HEK293 (cell line): ENCODE results near the gene RAI14.
A peak's percentile ranks its signal among the peaks of the same experiment; 100 is the strongest.

Source experiments
- CTCF ChIA-PET: fragments of 350-600 bp; formaldehyde crosslinking; extraction: SDS; loops from one replicate; lab custom pipeline; 2021; ENCODE audit warnings: antibody characterized with exemption; lab: Yijun Ruan, JAX
- POLR2A ChIA-PET: fragments of 300-600 bp; formaldehyde crosslinking; extraction: SDS; loops from one replicate; lab custom pipeline; 2020; ENCODE audit warnings: antibody characterized with exemption, inconsistent platforms; lab: Yijun Ruan, JAX
- H3K27ac ChIP-seq: fragments of 200-500 bp; sonication (Bioruptor generic); 2 replicates; pipeline ENCODE4 v1.5.1; 2014; ENCODE audit warnings: low read depth, low read length, control low read depth, inconsistent platforms; ENCODE audit errors: extremely low read depth
- H3K36me3 ChIP-seq, 2 experiments: fragments of 200-500 bp in 1 of 2; sonication (Bioruptor generic) in 1 of 2; 1 replicate in 1 of 2; 2 replicates in 1 of 2; pipeline ENCODE4 v1.5.1; 2014 to 2017; ENCODE audit warnings: inconsistent platforms in 2 of 2, low read length in 2 of 2; ENCODE audit not compliant: control insufficient read depth in 2 of 2, insufficient read depth in 1 of 2
- H3K4me1 ChIP-seq: fragments of 200-500 bp; sonication (Bioruptor generic); 2 replicates; pipeline ENCODE4 v1.5.1; 2014; ENCODE audit warnings: mild to moderate bottlenecking, low read length, inconsistent platforms; ENCODE audit not compliant: control insufficient read depth, insufficient read depth
- H3K4me3 ChIP-seq: 2 replicates; pipeline ENCODE4 v1.5.1; 2011; ENCODE audit warnings: low read depth, mild to moderate bottlenecking, control low read depth, low read length, moderate library complexity
- H3K9me3 ChIP-seq: fragments of 200-500 bp; sonication (Bioruptor generic); 2 replicates; pipeline ENCODE4 v1.5.1; 2014; ENCODE audit warnings: low read depth, low read length, inconsistent platforms; ENCODE audit not compliant: control insufficient read depth, insufficient read depth
- EGR2 ChIP-seq: fragments of 450-650 bp; formaldehyde crosslinking; IDR thresholded peaks from 2 replicates; pipeline ENCODE4 v1.5.1; 2016; ENCODE audit warnings: low read depth, missing biosample characterization, missing genetic modification characterization
- FEZF1 ChIP-seq: fragments of 450-650 bp; formaldehyde crosslinking; IDR thresholded peaks from 2 replicates; pipeline ENCODE4 v1.5.1; 2016; ENCODE audit warnings: missing biosample characterization, missing genetic modification characterization
- IKZF3 ChIP-seq: fragments of 450-650 bp; IDR thresholded peaks from 2 replicates; pipeline ENCODE4 v1.5.0; 2018; ENCODE audit warnings: missing biosample characterization, mild to moderate bottlenecking, missing genetic modification characterization, moderate library complexity
- MYNN ChIP-seq: fragments of 450-650 bp; formaldehyde crosslinking; IDR thresholded peaks from 2 replicates; pipeline ENCODE4 v1.5.1; 2016; ENCODE audit warnings: missing biosample characterization, missing genetic modification characterization, borderline replicate concordance
- RBAK ChIP-seq: fragments of 450-650 bp; formaldehyde crosslinking; IDR thresholded peaks from 2 replicates; pipeline ENCODE4 v1.5.1; 2016; ENCODE audit warnings: missing biosample characterization, missing genetic modification characterization
- SP7 ChIP-seq: fragments of 450-650 bp; formaldehyde crosslinking; IDR thresholded peaks from 2 replicates; pipeline ENCODE4 v1.5.1; 2016; ENCODE audit warnings: missing biosample characterization, missing genetic modification characterization
- WT1 ChIP-seq: fragments of 450-650 bp; formaldehyde crosslinking; IDR thresholded peaks from 2 replicates; pipeline ENCODE4 v1.5.1; 2016; ENCODE audit warnings: missing biosample characterization, missing genetic modification characterization
- YY1 ChIP-seq: fragments of 450-650 bp; formaldehyde crosslinking; IDR thresholded peaks from 2 replicates; pipeline ENCODE4 v1.5.1; 2018; ENCODE audit warnings: missing biosample characterization, missing genetic modification characterization
- YY2 ChIP-seq: fragments of 450-650 bp; formaldehyde crosslinking; IDR thresholded peaks from 2 replicates; pipeline ENCODE4 v1.5.1; 2016; ENCODE audit warnings: missing biosample characterization, missing genetic modification characterization
- ZNF169 ChIP-seq: fragments of 450-650 bp; formaldehyde crosslinking; IDR thresholded peaks from 2 replicates; pipeline ENCODE4 v1.5.1; 2016; ENCODE audit warnings: missing biosample characterization, missing genetic modification characterization
- ZNF174 ChIP-seq: fragments of 450-650 bp; formaldehyde crosslinking; IDR thresholded peaks from 2 replicates; pipeline ENCODE4 v1.5.0; 2017; ENCODE audit warnings: missing biosample characterization, mild to moderate bottlenecking, missing genetic modification characterization
- ZNF239 ChIP-seq: fragments of 450-650 bp; formaldehyde crosslinking; IDR thresholded peaks from 2 replicates; pipeline ENCODE4 v1.5.1; 2016; ENCODE audit warnings: missing biosample characterization, missing genetic modification characterization
- ZNF248 ChIP-seq: fragments of 450-650 bp; formaldehyde crosslinking; IDR thresholded peaks from 2 replicates; pipeline ENCODE4 v1.5.1; 2017; ENCODE audit warnings: missing biosample characterization, missing genetic modification characterization
- ZNF302 ChIP-seq: fragments of 450-650 bp; formaldehyde crosslinking; IDR thresholded peaks from 2 replicates; pipeline ENCODE4 v1.5.1; 2016; ENCODE audit warnings: missing biosample characterization, missing genetic modification characterization, low read depth
- ZNF394 ChIP-seq: fragments of 450-650 bp; formaldehyde crosslinking; IDR thresholded peaks from 2 replicates; pipeline ENCODE4 v1.5.1; 2016; ENCODE audit warnings: missing biosample characterization, missing genetic modification characterization, mild to moderate bottlenecking, moderate library complexity, borderline replicate concordance
- ZNF48 ChIP-seq: fragments of 450-650 bp; formaldehyde crosslinking; IDR thresholded peaks from 2 replicates; pipeline ENCODE4 v1.5.1; 2016; ENCODE audit warnings: missing biosample characterization, missing genetic modification characterization
- ZNF510 ChIP-seq: fragments of 450-650 bp; formaldehyde crosslinking; IDR thresholded peaks from 2 replicates; pipeline ENCODE4 v1.5.1; 2018; ENCODE audit warnings: mild to moderate bottlenecking, missing genetic modification characterization, missing biosample characterization; ENCODE audit not compliant: insufficient replicate concordance
- ZNF544 ChIP-seq: fragments of 450-650 bp; formaldehyde crosslinking; IDR thresholded peaks from 2 replicates; pipeline ENCODE4 v1.5.0; 2017; ENCODE audit warnings: missing biosample characterization, missing genetic modification characterization
- ZNF624 ChIP-seq: fragments of 450-650 bp; formaldehyde crosslinking; IDR thresholded peaks from 2 replicates; pipeline ENCODE4 v1.5.1; 2017; ENCODE audit warnings: missing biosample characterization, missing genetic modification characterization
- ZNF629 ChIP-seq: fragments of 450-650 bp; formaldehyde crosslinking; IDR thresholded peaks from 2 replicates; pipeline ENCODE4 v1.5.1; 2017; ENCODE audit warnings: missing biosample characterization, missing genetic modification characterization
- ZNF830 ChIP-seq: fragments of 450-650 bp; IDR thresholded peaks from 2 replicates; pipeline ENCODE4 v1.5.0; 2018; ENCODE audit warnings: missing biosample characterization, missing genetic modification characterization, low read depth, mild to moderate bottlenecking, moderate library complexity
- TF ChIP-seq, protein P1 (sequence below): fragments of 450-650 bp; formaldehyde crosslinking; IDR thresholded peaks from 2 replicates; pipeline ENCODE4 v1.5.1; 2016; ENCODE audit warnings: missing biosample characterization, missing genetic modification characterization, low read depth
- TF ChIP-seq, protein P2 (sequence below): fragments of 450-650 bp; formaldehyde crosslinking; IDR thresholded peaks from 2 replicates; pipeline ENCODE4 v1.5.1; 2016; ENCODE audit warnings: missing biosample characterization, missing genetic modification characterization
- TF ChIP-seq, protein P3 (sequence below): sonication (generic); formaldehyde crosslinking; IDR thresholded peaks from 2 replicates; pipeline ENCODE4 v1.8.1; 2022; ENCODE audit warnings: mild to moderate bottlenecking, moderate library complexity, missing genetic modification reagents
- TF ChIP-seq, protein P4 (sequence below): fragments of 450-650 bp; formaldehyde crosslinking; IDR thresholded peaks from 2 replicates; pipeline ENCODE4 v1.5.1; 2016; ENCODE audit warnings: missing biosample characterization, missing genetic modification characterization
- TF ChIP-seq, protein P5 (sequence below): fragments of 450-650 bp; formaldehyde crosslinking; IDR thresholded peaks from 2 replicates; pipeline ENCODE4 v1.5.1; 2017; ENCODE audit warnings: missing biosample characterization, missing genetic modification characterization
- TF ChIP-seq, protein P6 (sequence below): fragments of 450-650 bp; formaldehyde crosslinking; IDR thresholded peaks from 2 replicates; pipeline ENCODE4 v1.5.1; 2016; ENCODE audit warnings: missing biosample characterization, missing genetic modification characterization

The RAI14 gene

DNA sequence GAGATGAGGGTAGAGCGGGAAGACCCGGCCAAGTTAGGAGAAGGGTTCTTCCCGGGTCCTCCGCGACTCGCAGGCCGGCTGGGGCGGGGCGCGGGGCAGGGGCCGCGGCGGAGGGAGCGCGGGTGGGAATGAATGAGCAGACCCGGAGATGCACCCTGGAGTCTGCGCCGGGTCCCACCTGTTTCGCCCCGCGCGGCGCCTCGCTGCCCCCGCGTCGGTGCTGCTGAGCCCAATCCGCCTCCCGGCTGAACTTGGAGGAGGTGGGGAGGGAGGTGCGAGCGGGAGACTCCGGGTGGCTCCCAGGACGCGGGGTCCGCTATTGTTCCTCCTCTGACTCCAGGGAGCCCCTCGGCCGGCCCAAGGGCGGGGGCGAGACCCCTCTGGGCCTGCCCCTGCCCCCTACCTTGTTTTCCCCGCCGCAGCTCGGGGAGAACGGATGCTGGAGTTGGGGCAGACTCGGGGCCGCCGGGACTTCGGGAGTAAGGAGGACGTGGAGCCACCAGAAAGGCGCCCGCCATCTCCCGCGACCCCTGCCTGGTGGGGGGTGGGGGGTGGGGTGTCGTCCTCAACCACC is 659 bp downstream of the RAI14 start (continued):
- TF ChIP-seq, protein P1, sequence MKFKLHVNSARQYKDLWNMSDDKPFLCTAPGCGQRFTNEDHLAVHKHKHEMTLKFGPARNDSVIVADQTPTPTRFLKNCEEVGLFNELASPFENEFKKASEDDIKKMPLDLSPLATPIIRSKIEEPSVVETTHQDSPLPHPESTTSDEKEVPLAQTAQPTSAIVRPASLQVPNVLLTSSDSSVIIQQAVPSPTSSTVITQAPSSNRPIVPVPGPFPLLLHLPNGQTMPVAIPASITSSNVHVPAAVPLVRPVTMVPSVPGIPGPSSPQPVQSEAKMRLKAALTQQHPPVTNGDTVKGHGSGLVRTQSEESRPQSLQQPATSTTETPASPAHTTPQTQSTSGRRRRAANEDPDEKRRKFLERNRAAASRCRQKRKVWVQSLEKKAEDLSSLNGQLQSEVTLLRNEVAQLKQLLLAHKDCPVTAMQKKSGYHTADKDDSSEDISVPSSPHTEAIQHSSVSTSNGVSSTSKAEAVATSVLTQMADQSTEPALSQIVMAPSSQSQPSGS, result no peak
- TF ChIP-seq, protein P2, sequence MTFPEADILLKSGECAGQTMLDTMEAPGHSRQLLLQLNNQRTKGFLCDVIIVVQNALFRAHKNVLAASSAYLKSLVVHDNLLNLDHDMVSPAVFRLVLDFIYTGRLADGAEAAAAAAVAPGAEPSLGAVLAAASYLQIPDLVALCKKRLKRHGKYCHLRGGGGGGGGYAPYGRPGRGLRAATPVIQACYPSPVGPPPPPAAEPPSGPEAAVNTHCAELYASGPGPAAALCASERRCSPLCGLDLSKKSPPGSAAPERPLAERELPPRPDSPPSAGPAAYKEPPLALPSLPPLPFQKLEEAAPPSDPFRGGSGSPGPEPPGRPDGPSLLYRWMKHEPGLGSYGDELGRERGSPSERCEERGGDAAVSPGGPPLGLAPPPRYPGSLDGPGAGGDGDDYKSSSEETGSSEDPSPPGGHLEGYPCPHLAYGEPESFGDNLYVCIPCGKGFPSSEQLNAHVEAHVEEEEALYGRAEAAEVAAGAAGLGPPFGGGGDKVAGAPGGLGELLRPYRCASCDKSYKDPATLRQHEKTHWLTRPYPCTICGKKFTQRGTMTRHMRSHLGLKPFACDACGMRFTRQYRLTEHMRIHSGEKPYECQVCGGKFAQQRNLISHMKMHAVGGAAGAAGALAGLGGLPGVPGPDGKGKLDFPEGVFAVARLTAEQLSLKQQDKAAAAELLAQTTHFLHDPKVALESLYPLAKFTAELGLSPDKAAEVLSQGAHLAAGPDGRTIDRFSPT, result no peak
- TF ChIP-seq IKZF3 (tag by site-specific recombination), result peak; percentile 13; the same call in 1 of the 2 replicates
- TF ChIP-seq ZNF302 (tag by site-specific recombination), result no peak
- no peak for TF ChIP-seq ZNF248 (tag by site-specific recombination)
- TF ChIP-seq RBAK (tag by site-specific recombination), result no peak
- 0 out of 2 replicates have a peak, but pooled peaks have one; percentile 22 for TF ChIP-seq EGR2 (tag by site-specific recombination)
- TF ChIP-seq ZNF624 (tag by site-specific recombination), result no peak

DNA sequence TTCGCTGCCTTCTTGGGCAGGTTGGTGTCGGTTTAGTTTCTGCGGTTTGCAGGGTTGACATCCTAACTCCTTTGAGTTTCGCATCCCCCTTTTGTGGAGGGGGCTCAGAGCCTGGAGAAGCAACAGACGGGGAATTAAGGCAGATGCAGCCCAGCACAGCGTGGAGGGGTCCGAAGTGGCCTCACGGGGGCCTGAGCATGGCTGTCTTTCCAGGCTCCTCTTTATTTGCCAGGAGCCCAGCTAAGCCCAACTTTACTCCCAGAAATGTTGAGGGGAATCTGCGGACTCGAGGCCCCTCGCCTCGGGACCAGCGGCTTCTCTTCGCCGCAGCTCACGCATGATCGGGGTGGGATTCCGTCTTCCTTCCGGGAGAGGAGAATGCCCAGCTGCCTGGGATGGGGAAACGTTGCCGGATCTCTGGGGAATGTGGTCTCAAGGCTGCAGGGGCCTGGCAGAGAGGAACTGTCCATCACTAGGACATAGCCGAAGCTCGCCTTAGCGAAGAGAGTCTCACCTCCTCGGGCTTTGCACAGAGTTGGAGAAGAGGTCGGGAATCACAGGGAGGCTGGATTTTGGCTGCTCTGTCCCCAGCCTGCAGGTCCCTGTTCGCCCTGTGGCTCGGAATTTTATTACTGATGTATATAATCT is 1.3 kb downstream of the RAI14 start:
- ChIA-PET CTCF (interaction anchor here (0.7 kb wide), 1 partner anchor 175 kb away, joined by 3 read pairs; no protein-coding TSS in a partner anchor), POLR2A (interaction anchor here (1.2 kb wide), 1 partner anchor 29 kb away, joined by 6 read pairs; no protein-coding TSS in a partner anchor)
- Histone ChIP-seq H3K4me3 (peak overlapping the region; percentile 84), H3K27ac (peak overlapping the region; percentile 98; the same call in 1 of the 2 replicates), H3K9me3 (no peaks in the 10 kb centered on the region), H3K4me1 (peaks cover 4% of the 10 kb centered on the region), H3K36me3 (peaks cover 6 to 11% of the 10 kb centered on the region in 2 experiments)
- TF ChIP-seq, protein P3, sequence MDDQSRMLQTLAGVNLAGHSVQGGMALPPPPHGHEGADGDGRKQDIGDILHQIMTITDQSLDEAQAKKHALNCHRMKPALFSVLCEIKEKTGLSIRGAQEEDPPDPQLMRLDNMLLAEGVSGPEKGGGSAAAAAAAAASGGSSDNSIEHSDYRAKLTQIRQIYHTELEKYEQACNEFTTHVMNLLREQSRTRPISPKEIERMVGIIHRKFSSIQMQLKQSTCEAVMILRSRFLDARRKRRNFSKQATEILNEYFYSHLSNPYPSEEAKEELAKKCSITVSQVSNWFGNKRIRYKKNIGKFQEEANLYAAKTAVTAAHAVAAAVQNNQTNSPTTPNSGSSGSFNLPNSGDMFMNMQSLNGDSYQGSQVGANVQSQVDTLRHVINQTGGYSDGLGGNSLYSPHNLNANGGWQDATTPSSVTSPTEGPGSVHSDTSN (CRISPR knock-in tag), result no peak
- no peak for TF ChIP-seq ZNF830
- no peak for TF ChIP-seq ZNF239 (tag by site-specific recombination)
- TF ChIP-seq ZNF510 (tag by site-specific recombination), result no peak
- TF ChIP-seq YY1 (tag by site-specific recombination), result no peak
- TF ChIP-seq, protein P4, sequence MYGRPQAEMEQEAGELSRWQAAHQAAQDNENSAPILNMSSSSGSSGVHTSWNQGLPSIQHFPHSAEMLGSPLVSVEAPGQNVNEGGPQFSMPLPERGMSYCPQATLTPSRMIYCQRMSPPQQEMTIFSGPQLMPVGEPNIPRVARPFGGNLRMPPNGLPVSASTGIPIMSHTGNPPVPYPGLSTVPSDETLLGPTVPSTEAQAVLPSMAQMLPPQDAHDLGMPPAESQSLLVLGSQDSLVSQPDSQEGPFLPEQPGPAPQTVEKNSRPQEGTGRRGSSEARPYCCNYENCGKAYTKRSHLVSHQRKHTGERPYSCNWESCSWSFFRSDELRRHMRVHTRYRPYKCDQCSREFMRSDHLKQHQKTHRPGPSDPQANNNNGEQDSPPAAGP, result no peak
- TF ChIP-seq ZNF174, result no peak
- no peak for TF ChIP-seq ZNF394 (tag by site-specific recombination)
- TF ChIP-seq MYNN, result no peak
- no peak for TF ChIP-seq SP7
- no peak for TF ChIP-seq ZNF48 (tag by site-specific recombination)
- no peak; the same call in 1 of the 2 replicates for TF ChIP-seq YY2 (tag by site-specific recombination)
- TF ChIP-seq, protein P1, result no peak
- no peak for TF ChIP-seq FEZF1 (tag by site-specific recombination)
- TF ChIP-seq ZNF544 (tag by site-specific recombination), result no peak
- no peak for TF ChIP-seq ZNF169 (tag by site-specific recombination)
- TF ChIP-seq, protein P5, sequence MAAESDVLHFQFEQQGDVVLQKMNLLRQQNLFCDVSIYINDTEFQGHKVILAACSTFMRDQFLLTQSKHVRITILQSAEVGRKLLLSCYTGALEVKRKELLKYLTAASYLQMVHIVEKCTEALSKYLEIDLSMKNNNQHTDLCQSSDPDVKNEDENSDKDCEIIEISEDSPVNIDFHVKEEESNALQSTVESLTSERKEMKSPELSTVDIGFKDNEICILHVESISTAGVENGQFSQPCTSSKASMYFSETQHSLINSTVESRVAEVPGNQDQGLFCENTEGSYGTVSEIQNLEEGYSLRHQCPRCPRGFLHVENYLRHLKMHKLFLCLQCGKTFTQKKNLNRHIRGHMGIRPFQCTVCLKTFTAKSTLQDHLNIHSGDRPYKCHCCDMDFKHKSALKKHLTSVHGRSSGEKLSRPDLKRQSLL, result no peak
- TF ChIP-seq, protein P6, sequence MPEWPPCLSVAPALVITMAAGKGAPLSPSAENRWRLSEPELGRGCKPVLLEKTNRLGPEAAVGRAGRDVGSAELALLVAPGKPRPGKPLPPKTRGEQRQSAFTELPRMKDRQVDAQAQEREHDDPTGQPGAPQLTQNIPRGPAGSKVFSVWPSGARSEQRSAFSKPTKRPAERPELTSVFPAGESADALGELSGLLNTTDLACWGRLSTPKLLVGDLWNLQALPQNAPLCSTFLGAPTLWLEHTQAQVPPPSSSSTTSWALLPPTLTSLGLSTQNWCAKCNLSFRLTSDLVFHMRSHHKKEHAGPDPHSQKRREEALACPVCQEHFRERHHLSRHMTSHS (tag by site-specific recombination), result no peak
- no peak for TF ChIP-seq WT1
- TF ChIP-seq ZNF629 (tag by site-specific recombination), result no peak
